Measurements from ENCODE around the gene ELL2.
"Not testable (repeated sequence)": the region's sequence is repeated elsewhere in the genome, so short reads cannot be mapped to it uniquely, and the experiment has no call there.

Gene ELL2

DNA sequence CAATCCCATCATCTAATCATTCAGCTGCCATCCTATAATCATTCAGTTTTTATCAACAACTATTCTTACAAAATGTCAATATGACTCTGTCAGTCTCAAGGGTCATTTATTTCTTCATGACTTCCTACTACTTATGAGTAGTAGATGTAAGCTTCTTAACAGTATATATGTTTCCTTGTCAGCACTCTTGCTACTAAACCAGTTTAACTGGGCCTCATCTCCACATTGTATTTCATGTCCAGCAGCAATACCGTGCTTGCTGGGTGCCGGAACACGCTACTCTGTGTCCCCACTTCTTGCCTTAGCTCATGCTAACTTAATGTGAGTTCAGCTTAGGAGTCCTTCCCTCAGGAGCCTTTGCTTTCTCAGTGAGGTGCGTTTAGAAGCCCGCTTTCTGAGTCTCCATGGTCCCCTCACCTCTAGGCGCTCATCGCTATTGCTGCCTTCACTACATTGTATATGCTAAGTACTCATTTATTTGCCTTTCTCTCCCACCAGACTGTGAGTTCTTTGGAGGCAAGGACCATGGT lies 32.9 kb downstream of the ELL2 start:
- Histone ChIP-seq H3K4me3 (ENCODE audit: low read depth, low read length) (no peak overlapping the region), H3K4me2 (ENCODE audit: low read length) (no peak overlapping the region), H3K9ac (no peak overlapping the region), H3K4me1 (no peaks in the 10 kb centered on the region), H3K36me3 (ENCODE audit: control insufficient read depth, insufficient read depth, low read length) (no peaks in the 10 kb centered on the region), H2AFZ (no peak overlapping the region), H3K27ac (no peak overlapping the region), H3K27me3 (ENCODE audit: control insufficient read depth, insufficient read depth, low read length) (no peaks in the 10 kb centered on the region), H3K79me2 (peaks cover 16% of the 10 kb centered on the region), H3K9me3 (ENCODE audit: control insufficient read depth, low read length) (no peaks in the 10 kb centered on the region)
- TF ChIP-seq, protein P1, sequence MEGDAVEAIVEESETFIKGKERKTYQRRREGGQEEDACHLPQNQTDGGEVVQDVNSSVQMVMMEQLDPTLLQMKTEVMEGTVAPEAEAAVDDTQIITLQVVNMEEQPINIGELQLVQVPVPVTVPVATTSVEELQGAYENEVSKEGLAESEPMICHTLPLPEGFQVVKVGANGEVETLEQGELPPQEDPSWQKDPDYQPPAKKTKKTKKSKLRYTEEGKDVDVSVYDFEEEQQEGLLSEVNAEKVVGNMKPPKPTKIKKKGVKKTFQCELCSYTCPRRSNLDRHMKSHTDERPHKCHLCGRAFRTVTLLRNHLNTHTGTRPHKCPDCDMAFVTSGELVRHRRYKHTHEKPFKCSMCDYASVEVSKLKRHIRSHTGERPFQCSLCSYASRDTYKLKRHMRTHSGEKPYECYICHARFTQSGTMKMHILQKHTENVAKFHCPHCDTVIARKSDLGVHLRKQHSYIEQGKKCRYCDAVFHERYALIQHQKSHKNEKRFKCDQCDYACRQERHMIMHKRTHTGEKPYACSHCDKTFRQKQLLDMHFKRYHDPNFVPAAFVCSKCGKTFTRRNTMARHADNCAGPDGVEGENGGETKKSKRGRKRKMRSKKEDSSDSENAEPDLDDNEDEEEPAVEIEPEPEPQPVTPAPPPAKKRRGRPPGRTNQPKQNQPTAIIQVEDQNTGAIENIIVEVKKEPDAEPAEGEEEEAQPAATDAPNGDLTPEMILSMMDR (IDR thresholded peaks at IDR 0.05): no peak

DNA sequence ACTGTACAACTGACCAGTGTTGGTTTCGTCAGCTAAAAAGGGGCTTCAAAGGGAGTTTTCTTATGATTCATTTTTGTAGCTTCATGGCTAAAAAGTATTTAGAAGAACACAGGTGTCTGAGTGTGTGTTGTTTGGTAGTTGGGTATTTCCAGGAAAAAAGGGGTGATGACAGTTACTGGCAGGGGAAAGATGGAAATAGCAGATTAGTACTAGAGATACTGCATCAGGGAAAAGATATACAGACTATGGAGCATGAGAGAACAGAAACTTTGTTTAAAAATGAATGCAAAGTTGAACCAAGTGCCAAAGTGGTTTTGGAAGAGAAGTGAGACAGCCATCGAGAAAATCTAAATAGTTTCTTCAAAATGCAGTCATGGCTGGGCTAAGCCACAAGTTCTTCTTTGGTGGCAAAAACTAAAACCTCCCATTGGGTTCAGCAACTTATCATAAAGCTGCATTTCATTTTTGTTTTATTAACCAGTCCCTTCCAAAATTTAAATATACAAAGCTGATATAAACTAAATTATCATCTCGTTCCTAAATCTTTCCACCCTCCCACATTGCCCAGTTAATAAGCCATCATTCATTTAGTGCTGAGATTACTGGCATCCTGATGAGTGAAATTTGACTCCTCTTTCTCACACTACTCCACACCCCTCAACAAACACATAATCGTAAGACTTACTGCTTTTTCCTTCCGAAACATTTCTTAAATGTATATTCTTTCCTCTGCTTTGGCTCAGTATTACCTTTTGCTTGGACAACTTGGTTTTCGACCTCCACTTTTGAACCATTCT lies 33.5 kb downstream of the ELL2 start:
- Histone ChIP-seq H2AFZ (no peak overlapping the region), H3K27me3 (ENCODE audit: control insufficient read depth, insufficient read depth, low read length) (no peaks in the 10 kb centered on the region), H3K4me3 (ENCODE audit: low read depth, low read length) (no peak overlapping the region), H3K36me3 (ENCODE audit: control insufficient read depth, insufficient read depth, low read length) (no peaks in the 10 kb centered on the region), H3K4me1 (no peaks in the 10 kb centered on the region), H3K79me2 (peaks cover 21% of the 10 kb centered on the region), H3K9ac (no peak overlapping the region), H3K27ac (no peak overlapping the region), H3K9me3 (ENCODE audit: control insufficient read depth, low read length) (no peaks in the 10 kb centered on the region), H3K4me2 (ENCODE audit: low read length) (no peak overlapping the region)
- TF ChIP-seq, protein P1 (IDR thresholded peaks at IDR 0.05): no peak

DNA sequence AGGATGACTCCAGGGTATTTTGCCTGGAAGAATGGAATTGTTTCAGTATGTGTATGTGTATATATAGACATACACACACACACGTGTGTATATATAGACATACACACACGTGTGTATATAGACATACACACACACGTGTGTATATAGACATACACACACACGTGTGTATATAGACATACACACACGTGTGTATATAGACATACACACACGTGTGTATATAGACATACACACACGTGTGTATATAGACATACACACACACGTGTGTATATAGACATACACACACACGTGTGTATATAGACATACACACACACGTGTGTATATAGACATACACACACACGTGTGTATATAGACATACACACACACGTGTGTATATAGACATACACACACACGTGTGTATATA lies 34.4 kb downstream of the ELL2 start:
- not testable (repeated sequence) for H3K4me1 ChIP-seq; H3K4me2 ChIP-seq (ENCODE audit: low read length); H3K36me3 ChIP-seq (ENCODE audit: control insufficient read depth, insufficient read depth, low read length); H3K27me3 ChIP-seq (ENCODE audit: control insufficient read depth, insufficient read depth, low read length); H3K27ac ChIP-seq; H3K9ac ChIP-seq; H2AFZ ChIP-seq; H3K9me3 ChIP-seq (ENCODE audit: control insufficient read depth, low read length); H3K4me3 ChIP-seq (ENCODE audit: low read depth, low read length)
- peaks cover 21% of the 10 kb centered on the region for H3K79me2 ChIP-seq

DNA sequence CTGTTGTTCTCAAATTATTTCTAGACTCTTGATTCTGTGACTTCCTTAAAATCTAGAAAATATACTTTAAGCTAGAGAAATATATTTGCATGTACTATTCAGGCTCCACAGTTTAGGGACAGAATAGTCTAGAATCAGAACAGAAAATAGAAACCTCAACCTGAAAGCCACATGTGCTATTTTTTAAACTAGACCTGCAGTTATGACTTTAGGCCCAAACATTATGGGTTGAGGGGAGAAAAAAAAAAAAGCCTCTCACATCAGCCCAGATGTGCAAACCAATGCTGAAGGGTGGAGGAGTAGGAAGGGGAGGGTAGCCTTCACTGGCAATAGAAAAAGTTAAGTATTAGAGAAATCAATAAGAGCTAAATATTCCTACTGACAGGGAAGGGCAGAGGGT lies 35.7 kb downstream of the ELL2 start:
- no peaks in the 10 kb centered on the region for H3K4me1 ChIP-seq
- no peak overlapping the region for H3K4me2 ChIP-seq (ENCODE audit: low read length)
- no peak overlapping the region for H3K9ac ChIP-seq
- no peak overlapping the region for H2AFZ ChIP-seq
- no peak overlapping the region for H3K27ac ChIP-seq
- H3K4me3 ChIP-seq (ENCODE audit: low read depth, low read length): no peak overlapping the region
- TF ChIP-seq, protein P1 (IDR thresholded peaks at IDR 0.05): no peak
- no peaks in the 10 kb centered on the region for H3K36me3 ChIP-seq (ENCODE audit: control insufficient read depth, insufficient read depth, low read length)
- H3K27me3 ChIP-seq (ENCODE audit: control insufficient read depth, insufficient read depth, low read length): no peaks in the 10 kb centered on the region
- no peaks in the 10 kb centered on the region for H3K9me3 ChIP-seq (ENCODE audit: control insufficient read depth, low read length)
- H3K79me2 ChIP-seq: peaks cover 21% of the 10 kb centered on the region

DNA sequence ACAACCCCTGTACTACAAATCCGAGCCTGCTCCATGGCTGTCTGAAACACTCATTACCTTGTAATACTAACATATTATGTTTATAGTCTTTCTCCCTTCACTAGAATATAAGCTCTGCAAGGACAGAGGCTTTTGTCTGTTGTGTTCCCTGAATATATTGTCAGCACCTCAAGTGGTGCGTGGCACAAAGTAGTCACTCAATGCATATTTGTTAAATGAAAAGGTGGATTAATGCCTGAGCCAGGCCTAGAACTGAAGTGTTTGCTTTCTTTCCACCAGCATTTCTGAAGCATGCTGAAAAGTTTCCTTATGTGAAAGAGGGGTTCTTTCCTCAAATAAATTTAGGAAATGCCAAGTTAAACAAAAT lies 36.3 kb downstream of the ELL2 start:
- Histone ChIP-seq H3K4me3 (ENCODE audit: low read depth, low read length) (no peak overlapping the region), H3K4me1 (no peaks in the 10 kb centered on the region), H3K27me3 (ENCODE audit: control insufficient read depth, insufficient read depth, low read length) (no peaks in the 10 kb centered on the region), H3K4me2 (ENCODE audit: low read length) (no peak overlapping the region), H3K79me2 (peaks cover 21% of the 10 kb centered on the region), H3K27ac (no peak overlapping the region), H3K9ac (no peak overlapping the region), H3K36me3 (ENCODE audit: control insufficient read depth, insufficient read depth, low read length) (no peaks in the 10 kb centered on the region), H3K9me3 (ENCODE audit: control insufficient read depth, low read length) (no peaks in the 10 kb centered on the region), H2AFZ (no peak overlapping the region)
- TF ChIP-seq, protein P1 (IDR thresholded peaks at IDR 0.05): no peak

Measured in parathyroid adenoma (tissue), 2 donors.